Stomach smooth muscle (tissue), 2 donors: ENCODE results near the gene PRSS27.
"Not testable (repeated sequence)": the region's sequence is repeated elsewhere in the genome, so short reads cannot be mapped to it uniquely, and the experiment has no call there.

Experiments
- H3K27ac ChIP-seq: one replicate; pipeline ENCODE4 v1.7.0; 2013; ENCODE audit warnings: mild to moderate bottlenecking, low read length, inconsistent platforms
- H3K27me3 ChIP-seq, 2 donors: one replicate each; pipeline ENCODE4 v1.7.0; 2013; ENCODE audit warnings: low read length in 2 of 2; ENCODE audit not compliant: insufficient read depth in 2 of 2, control insufficient read depth in 1 of 2
- H3K36me3 ChIP-seq, 2 donors: one replicate each; pipeline ENCODE4 v1.7.0; 2013; ENCODE audit warnings: low read length in 2 of 2; ENCODE audit not compliant: control insufficient read depth in 2 of 2, insufficient read depth in 2 of 2
- H3K4me1 ChIP-seq: one replicate; pipeline ENCODE4 v1.7.0; 2013; ENCODE audit warnings: low read length; ENCODE audit not compliant: control insufficient read depth, insufficient read depth
- H3K4me3 ChIP-seq, 2 donors: one replicate each; pipeline ENCODE4 v1.7.0; 2013; ENCODE audit warnings: low read length in 2 of 2
- H3K9ac ChIP-seq, 2 donors: one replicate each; pipeline ENCODE4 v1.7.0; 2013; ENCODE audit warnings: low read length in 2 of 2, mild to moderate bottlenecking in 1 of 2
- H3K9me3 ChIP-seq, 2 donors: one replicate each; pipeline ENCODE4 v1.7.0; 2013; ENCODE audit warnings: low read length in 2 of 2; ENCODE audit not compliant: control insufficient read depth in 2 of 2
- donor health status: healthy.
- donor health status: Pancreatic carcinoma.

Gene PRSS27

DNA sequence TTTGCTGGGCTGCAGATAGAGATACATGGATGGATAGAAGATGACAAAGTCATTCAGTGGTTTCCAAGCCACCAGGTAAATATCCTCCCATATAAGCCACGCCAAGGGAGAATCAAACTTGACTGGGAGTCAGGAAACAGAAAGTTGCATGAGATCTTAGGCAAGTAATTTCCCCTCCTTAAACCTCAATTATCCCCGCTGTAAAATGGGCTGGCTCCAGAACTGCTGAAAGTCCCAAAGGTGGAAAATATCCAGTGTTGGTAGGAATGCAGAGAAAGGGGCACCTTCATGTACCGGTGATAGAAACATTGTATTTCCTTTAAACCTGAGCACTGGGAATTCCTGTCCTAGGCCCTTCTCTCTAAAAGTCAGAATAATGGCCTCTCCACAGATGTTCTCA, 43.1 kb downstream of the PRSS27 start:
- not testable (repeated sequence) for H3K4me3 ChIP-seq, H3K9me3 ChIP-seq, H3K27ac ChIP-seq, H3K9ac ChIP-seq, H3K27me3 ChIP-seq, H3K36me3 ChIP-seq
- peaks cover 14% of the 10 kb centered on the region for H3K4me1 ChIP-seq

DNA sequence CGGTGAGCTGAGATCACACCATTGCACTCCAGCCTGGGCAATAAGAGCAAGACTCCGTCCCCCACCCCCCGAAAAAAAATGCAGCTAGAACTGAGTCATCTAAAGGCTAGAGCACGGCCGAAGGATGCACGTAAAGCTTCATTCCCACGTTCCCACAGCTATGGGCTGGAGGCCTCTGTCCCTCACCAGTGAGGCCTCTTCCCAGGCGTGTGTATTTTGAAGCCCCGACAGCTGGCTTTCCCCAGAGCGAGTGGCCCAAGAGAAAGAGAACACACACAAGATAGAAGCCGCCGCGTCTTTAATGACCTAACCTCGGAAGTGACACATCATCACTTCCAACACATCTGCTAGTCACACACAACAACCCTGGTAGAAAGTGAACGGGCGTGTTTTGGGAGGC, 44.3 kb downstream of the PRSS27 start:
- Histone ChIP-seq H3K27me3 (no peaks in the 10 kb centered on the region), H3K27ac (no peak overlapping the region), H3K9ac (no peak overlapping the region), H3K4me1 (peaks cover 15% of the 10 kb centered on the region), H3K36me3 (no peaks in the 10 kb centered on the region), H3K4me3 (no peak overlapping the region), H3K9me3 (no peaks in the 10 kb centered on the region)

DNA sequence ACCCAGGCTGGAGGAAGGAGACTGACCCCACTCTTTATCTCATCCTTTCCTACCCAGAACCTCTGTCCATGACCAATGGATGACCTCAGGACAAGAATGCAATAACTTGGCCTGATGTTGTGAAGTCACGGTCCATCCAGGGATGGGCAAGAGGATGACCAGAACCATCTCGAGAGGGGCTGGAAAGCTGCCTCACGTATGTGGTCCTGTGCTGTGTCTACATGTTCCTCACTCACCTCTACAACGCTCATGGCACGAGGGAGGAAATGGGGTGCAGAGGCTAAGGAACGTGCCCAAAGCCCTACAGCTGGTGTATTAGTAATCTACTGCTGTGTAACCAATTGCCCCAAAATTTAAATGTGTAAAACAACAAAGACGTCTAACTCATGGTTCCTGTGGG, 45.0 kb downstream of the PRSS27 start:
- H3K9me3 ChIP-seq, result no peaks in the 10 kb centered on the region
- H3K4me3 ChIP-seq, result no peak overlapping the region
- H3K36me3 ChIP-seq, result no peaks in the 10 kb centered on the region
- no peak overlapping the region for H3K9ac ChIP-seq
- H3K27me3 ChIP-seq, result no peaks in the 10 kb centered on the region
- H3K4me1 ChIP-seq, result peaks cover 15% of the 10 kb centered on the region
- no peak overlapping the region for H3K27ac ChIP-seq

DNA sequence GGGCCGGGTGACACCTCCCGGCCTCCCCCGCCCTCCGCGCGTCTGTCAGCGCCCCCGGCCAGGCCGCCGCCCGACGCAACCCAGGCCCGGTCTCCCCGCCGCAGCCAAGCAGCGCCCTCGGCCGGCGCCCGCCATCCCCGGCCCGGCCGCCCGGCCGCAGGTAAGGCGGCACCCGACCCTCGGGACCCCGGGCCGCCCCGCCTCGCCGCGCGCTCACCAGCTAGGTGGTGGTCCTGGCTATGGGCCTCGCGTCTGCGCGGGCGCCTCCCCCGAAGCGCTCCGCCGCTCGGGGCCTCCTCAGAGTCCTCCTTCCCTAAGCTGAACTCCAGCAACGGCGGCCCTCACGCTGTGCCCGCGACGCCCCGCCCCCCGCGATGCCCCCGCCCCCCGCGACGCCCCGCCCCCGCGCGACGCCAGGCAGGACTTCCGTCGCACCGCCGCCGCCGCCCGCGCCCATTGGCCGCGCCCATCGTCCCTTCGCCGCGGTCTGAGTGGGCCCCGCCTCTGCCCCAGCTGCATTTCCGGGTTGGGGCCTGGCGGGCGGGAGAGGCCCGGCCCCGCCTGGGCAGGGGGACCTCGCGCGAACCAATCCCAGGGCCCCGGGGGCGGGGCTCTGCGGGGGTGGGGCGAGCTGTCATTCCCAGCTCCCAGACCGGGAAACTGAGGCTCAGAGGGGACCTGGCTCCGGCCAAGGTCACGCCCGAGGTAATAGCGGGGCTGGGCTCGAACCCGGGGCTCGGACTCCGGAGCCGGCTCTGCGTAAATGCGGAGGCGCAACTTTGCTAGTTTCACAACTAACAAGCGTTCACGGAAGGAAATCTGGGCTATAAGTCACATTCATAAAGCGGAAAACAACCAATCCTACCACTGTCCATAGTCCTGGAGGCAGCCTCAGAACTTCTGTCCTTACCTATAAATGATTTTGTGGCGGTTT, 46.7 kb downstream of the PRSS27 start:
- Histone ChIP-seq H3K9ac (peak overlapping the region; percentile 69 to 76), H3K4me1 (peaks cover 15% of the 10 kb centered on the region), H3K27ac (peak overlapping the region; percentile 49), H3K27me3 (no peaks in the 10 kb centered on the region), H3K4me3 (peak overlapping the region; percentile 79 to 83), H3K9me3 (no peaks in the 10 kb centered on the region), H3K36me3 (peaks cover 0 to 3% of the 10 kb centered on the region in 2 donors)

DNA sequence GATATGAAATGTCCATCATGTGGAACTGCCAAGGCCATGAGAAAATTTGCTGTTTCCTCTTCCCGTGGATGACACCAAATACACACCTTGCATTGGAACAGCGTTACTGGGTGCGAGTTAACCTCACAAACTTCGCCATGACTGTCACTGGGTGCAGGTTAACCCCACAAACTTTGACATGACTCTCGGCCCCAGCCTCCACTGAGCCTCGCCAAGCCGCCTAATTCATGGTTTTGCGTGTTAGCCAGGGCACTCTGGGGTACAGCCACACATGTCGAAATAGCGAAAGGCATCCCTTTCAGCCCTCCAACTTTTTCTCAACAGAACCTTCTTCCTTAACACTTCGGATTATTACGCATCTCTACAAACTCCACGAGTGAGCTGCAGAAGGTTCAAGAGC, 48.3 kb downstream of the PRSS27 start:
- Histone ChIP-seq H3K9ac (no peak overlapping the region), H3K4me1 (peaks cover 15% of the 10 kb centered on the region), H3K9me3 (no peaks in the 10 kb centered on the region), H3K36me3 (peaks cover 0 to 5% of the 10 kb centered on the region in 2 donors), H3K4me3 (peak overlapping the region in 1 of 2 donors; percentile 64), H3K27me3 (no peaks in the 10 kb centered on the region), H3K27ac (no peak overlapping the region)

DNA sequence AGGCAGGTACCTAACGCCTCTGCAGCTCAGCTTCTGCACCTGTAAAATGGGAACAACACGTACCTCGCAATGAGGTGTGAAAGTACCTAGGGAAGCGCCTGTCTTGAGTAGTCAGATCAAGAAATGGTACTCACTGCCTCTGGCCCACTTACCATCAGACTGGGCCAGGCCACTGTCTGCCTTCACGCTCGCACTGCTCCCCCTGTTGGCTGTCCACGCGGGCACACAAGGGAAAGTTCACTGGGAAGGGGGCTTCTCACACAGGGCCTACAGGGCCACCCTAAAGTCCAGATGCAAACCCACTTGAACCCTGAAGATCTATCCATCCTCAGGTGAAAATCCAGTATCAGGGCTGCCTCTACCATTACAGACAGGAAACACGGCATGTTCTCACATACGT, 48.8 kb downstream of the PRSS27 start:
- not testable (repeated sequence) for H3K9me3 ChIP-seq, H3K9ac ChIP-seq, H3K27ac ChIP-seq, H3K36me3 ChIP-seq, H3K4me3 ChIP-seq, H3K27me3 ChIP-seq
- peaks cover 15% of the 10 kb centered on the region for H3K4me1 ChIP-seq

DNA sequence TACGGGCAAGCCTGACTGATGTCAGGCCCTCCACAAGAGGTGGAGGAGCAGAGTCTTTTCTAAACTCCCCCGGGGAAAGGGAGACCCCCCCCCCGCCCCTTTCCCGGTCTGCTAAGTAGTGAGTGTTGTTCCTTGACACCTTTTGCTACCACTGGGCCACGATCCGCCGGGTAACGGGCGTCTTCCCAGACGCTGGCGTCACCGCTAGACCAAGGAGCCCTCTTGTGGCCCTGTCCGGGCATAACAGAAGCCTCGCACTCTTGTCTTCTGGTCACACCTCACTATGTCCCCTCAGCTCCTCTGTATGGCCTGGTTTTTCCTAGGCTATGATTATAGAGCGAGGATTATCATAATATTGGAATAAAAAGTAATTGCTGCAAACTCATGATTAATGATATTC, 50.0 kb downstream of the PRSS27 start:
- H3K4me3 ChIP-seq, H3K27ac ChIP-seq, H3K36me3 ChIP-seq, H3K27me3 ChIP-seq, H3K9me3 ChIP-seq: not testable (repeated sequence)
- Histone ChIP-seq H3K4me1 (peaks cover 15% of the 10 kb centered on the region), H3K9ac (peak overlapping the region in 1 of 2 donors; percentile 28)

DNA sequence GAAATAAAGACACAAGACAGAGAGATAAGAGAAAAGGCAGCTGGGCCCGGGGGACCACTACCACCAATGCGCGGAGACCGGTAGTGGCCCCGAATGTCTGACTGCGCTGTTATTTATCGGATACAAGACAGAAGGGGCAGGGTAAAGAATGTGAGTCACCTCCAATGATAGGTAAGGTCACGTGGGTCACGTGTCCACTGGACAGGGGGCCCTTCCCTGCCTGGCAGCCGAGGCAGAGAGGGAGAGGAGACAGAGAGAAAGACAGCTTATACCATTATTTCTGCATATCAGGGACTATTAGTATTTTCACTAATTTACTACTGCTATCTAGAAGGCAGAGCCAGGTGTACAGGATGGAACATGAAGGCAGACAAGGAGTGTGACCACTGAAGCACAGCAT, 50.4 kb downstream of the PRSS27 start:
- peaks cover 15% of the 10 kb centered on the region for H3K4me1 ChIP-seq
- not testable (repeated sequence) for H3K27ac ChIP-seq, H3K36me3 ChIP-seq, H3K27me3 ChIP-seq, H3K9me3 ChIP-seq, H3K4me3 ChIP-seq
- H3K9ac ChIP-seq, result peak overlapping the region in 1 of 2 donors; percentile 28

DNA sequence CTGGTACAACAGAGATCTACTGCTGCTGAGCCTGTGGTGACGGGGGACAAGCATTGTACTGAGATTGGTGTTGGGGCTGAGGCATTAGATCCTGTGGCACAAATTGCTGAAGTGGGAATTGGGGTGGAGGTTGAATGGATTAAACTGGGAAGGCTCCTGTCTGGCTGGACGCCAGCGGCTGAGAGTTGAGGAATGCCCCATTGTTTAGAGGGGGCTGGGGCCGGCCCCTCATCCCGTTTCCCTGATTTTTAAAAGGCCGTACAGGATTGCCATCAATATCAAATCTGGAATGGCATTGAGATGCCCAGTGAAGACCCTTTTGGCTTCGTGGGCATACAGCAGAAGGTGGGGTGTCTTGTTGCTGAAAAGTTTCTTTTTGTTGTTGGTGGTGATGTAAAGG, 53.4 kb downstream of the PRSS27 start:
- H3K9me3 ChIP-seq, H3K9ac ChIP-seq, H3K4me3 ChIP-seq, H3K27ac ChIP-seq, H3K4me1 ChIP-seq, H3K27me3 ChIP-seq: not testable (repeated sequence)
- peaks cover 0 to 11% of the 10 kb centered on the region in 2 donors for H3K36me3 ChIP-seq

DNA sequence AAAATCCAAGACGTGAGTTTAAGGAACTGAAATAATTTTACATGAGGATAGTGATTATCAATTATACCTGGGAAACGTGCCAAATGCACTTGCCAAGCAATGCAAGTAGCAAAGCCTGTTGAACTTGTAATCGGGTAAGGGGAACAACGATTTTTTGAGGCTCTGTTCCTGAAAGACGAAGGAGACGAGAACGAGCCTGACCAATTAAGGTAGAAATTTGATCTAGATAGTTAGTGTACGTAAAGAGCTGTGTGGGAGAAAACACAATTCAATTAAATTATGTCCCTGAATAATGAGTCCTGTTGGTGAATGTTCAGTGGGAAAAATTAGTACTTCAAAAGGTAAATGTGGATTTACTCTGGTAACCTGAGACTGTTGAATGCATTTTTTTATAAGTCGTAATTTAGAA, 55.4 kb downstream of the PRSS27 start:
- H3K9ac ChIP-seq, result no peak overlapping the region
- H3K9me3 ChIP-seq, result no peaks in the 10 kb centered on the region
- no peak overlapping the region for H3K27ac ChIP-seq
- no peak overlapping the region for H3K4me3 ChIP-seq
- H3K4me1 ChIP-seq, result no peaks in the 10 kb centered on the region
- H3K36me3 ChIP-seq, result peaks cover 0 to 11% of the 10 kb centered on the region in 2 donors
- H3K27me3 ChIP-seq, result no peaks in the 10 kb centered on the region
